ENCODE data around the gene GATAD2A. TPM values are rescaled to one million over a fixed set of nuclear protein-coding genes. Genes with fewer than 3 reads are reported as not detected.

The GATAD2A gene
- total RNA-seq, 2 experiments from 2014 or later, result 104 to 107 TPM

GRCh38 chr19:19422156-19422555 lies 16.7 kb downstream of the GATAD2A start:
- Histone ChIP-seq H3K4me1 (ENCODE audit: insufficient read depth, low read length) (peaks cover 91% of the 10 kb centered on the region), H3K27ac (ENCODE audit: low read depth in 1 of 2, low read length in 2 of 2) (no peak overlapping the region), H3K4me3 (ENCODE audit: low read length) (no peak overlapping the region), H3K36me3 (ENCODE audit: insufficient read depth, low read length) (peaks cover 12% of the 10 kb centered on the region), H3K27me3 (ENCODE audit: control insufficient read depth in 1 of 2, insufficient read depth in 2 of 2, low read length in 2 of 2) (no peaks in the 10 kb centered on the region), H3K9me3 (ENCODE audit: control insufficient read depth in 1 of 2, insufficient read depth in 1 of 2, low read length in 2 of 2) (no peaks in the 10 kb centered on the region)
- Mint-ChIP-seq H3K27me3 (no peaks in the 10 kb centered on the region), H3K9me3 (no peaks in the 10 kb centered on the region), H3K4me3 (peak overlapping the region; percentile 6), H3K27ac (no peak overlapping the region), H3K4me1 (ENCODE audit: low read depth) (peaks cover 80% of the 10 kb centered on the region), H3K36me3 (ENCODE audit: low read depth) (peaks cover 4% of the 10 kb centered on the region)
- CTCF ChIA-PET, result no interaction called here
- TF ChIP-seq CTCF (IDR thresholded peaks at IDR 0.05), result no peak
- intact Hi-C loops (cut with DNase I, micrococcal nuclease), result no loop called here
- DNase-seq (no peak), ATAC-seq (ENCODE audit: poor library complexity) (no peak)
- POLR2A ChIA-PET, result no interaction called here

- Mint-ChIP-seq H3K4me1 (ENCODE audit: low read depth) (peaks cover 77% of the 10 kb centered on the region), H3K27ac (peak overlapping the region; percentile 20), H3K36me3 (ENCODE audit: low read depth) (peaks cover 9% of the 10 kb centered on the region), H3K4me3 (no peak overlapping the region), H3K27me3 (no peaks in the 10 kb centered on the region), H3K9me3 (no peaks in the 10 kb centered on the region)
- no peaks in the 10 kb centered on the region for H3K27me3 ChIP-seq (ENCODE audit: control insufficient read depth in 1 of 2, insufficient read depth in 2 of 2, low read length in 2 of 2)
- POLR2A ChIA-PET, result interaction anchor here (0.6 to 0.7 kb wide), 2 partner anchors 65 to 414 kb away, joined by 3 read pairs; no protein-coding TSS in a partner anchor
- no peak overlapping the region for H3K4me3 ChIP-seq (ENCODE audit: low read length)
- peaks cover 82% of the 10 kb centered on the region for H3K4me1 ChIP-seq (ENCODE audit: insufficient read depth, low read length)
- ATAC-seq (ENCODE audit: poor library complexity) (no peak), DNase-seq (no peak)
- H3K9me3 ChIP-seq (ENCODE audit: control insufficient read depth in 1 of 2, insufficient read depth in 1 of 2, low read length in 2 of 2), result no peaks in the 10 kb centered on the region
- intact Hi-C loops (cut with DNase I, micrococcal nuclease), result no loop called here
- CTCF ChIA-PET, result no interaction called here
- no peak overlapping the region for H3K27ac ChIP-seq (ENCODE audit: low read depth in 1 of 2, low read length in 2 of 2)
- no peak for TF ChIP-seq CTCF (IDR thresholded peaks at IDR 0.05)
- peaks cover 19% of the 10 kb centered on the region for H3K36me3 ChIP-seq (ENCODE audit: insufficient read depth, low read length)
Measured at GRCh38 chr19:19423322-19423721, 17.8 kb downstream of the GATAD2A start.

GRCh38 chr19:19425170-19425875 lies 19.8 kb downstream of the GATAD2A start:
- Mint-ChIP-seq H3K9me3 (no peaks in the 10 kb centered on the region), H3K4me3 (no peak overlapping the region), H3K27ac (peak overlapping the region; percentile 20), H3K36me3 (ENCODE audit: low read depth) (peaks cover 9% of the 10 kb centered on the region), H3K27me3 (no peaks in the 10 kb centered on the region), H3K4me1 (ENCODE audit: low read depth) (peaks cover 86% of the 10 kb centered on the region)
- Histone ChIP-seq H3K36me3 (ENCODE audit: insufficient read depth, low read length) (peaks cover 25% of the 10 kb centered on the region), H3K27ac (ENCODE audit: low read depth in 1 of 2, low read length in 2 of 2) (no peak overlapping the region), H3K27me3 (ENCODE audit: control insufficient read depth in 1 of 2, insufficient read depth in 2 of 2, low read length in 2 of 2) (no peaks in the 10 kb centered on the region), H3K9me3 (ENCODE audit: control insufficient read depth in 1 of 2, insufficient read depth in 1 of 2, low read length in 2 of 2) (no peaks in the 10 kb centered on the region), H3K4me3 (ENCODE audit: low read length) (no peak overlapping the region), H3K4me1 (ENCODE audit: insufficient read depth, low read length) (peaks cover 88% of the 10 kb centered on the region)
- CTCF ChIA-PET, result interaction anchor here (0.9 kb wide), 1 partner anchor 9 kb away, joined by 3 read pairs; no protein-coding TSS in a partner anchor
- TF ChIP-seq CTCF (IDR thresholded peaks at IDR 0.05), result no peak
- DNase-seq (no peak), ATAC-seq (ENCODE audit: poor library complexity) (no peak)
- intact Hi-C loops (cut with DNase I, micrococcal nuclease), result no loop called here
- POLR2A ChIA-PET, result interaction anchor here (0.8 to 2.7 kb wide), 4 partner anchors 9 to 61 kb away, joined by 3 to 10 read pairs (median 4); partner anchors contain the start of gene GATAD2A

Data from CD4-positive, alpha-beta T cell (primary cell).